HT1080 (cell line): ENCODE measurements around the gene ITGA1. TPM values are rescaled to one million over a fixed set of nuclear protein-coding genes. Genes with fewer than 3 reads are reported as not detected.
"Not testable (repeated sequence)": the region's sequence is repeated elsewhere in the genome, so short reads cannot be mapped to it uniquely, and the experiment has no call there.

ENCODE experiments used
- DNase-seq: peaks from one replicate; pipeline ENCODE4 v3.0.0-alpha.2; 2015; ENCODE audit warnings: low read depth
- total RNA-seq: library from RNA; depleted of rRNA; stranded (reverse); fragments of >200 nt; shearing (Covaris generic); gene quantifications from 2 replicates; pipeline ENCODE4 v1.2.3, GENCODE V29; 2014

The ITGA1 gene
- total RNA-seq, 1 experiment from 2014 or later: 2.5 TPM

- DNase-seq: no peak
These were observed 40.1 kb downstream of the ITGA1 start for GRCh38 chr5:52827815-52828214.

- DNase-seq: no peak
These were observed 41.9 kb downstream of the ITGA1 start for GRCh38 chr5:52829664-52830063.

GRCh38 chr5:52830650-52831049, 42.9 kb downstream of the ITGA1 start:
- DNase-seq: no peak

- no peak for DNase-seq
These were observed 44.2 kb downstream of the ITGA1 start for GRCh38 chr5:52831786-52832511.

- DNase-seq: no peak
These were observed 46.6 kb downstream of the ITGA1 start for GRCh38 chr5:52834320-52834719.

- DNase-seq: no peak
These were observed 49.4 kb downstream of the ITGA1 start for GRCh38 chr5:52837068-52837467.

GRCh38 chr5:52837591-52838001, 49.9 kb downstream of the ITGA1 start:
- no peak for DNase-seq

GRCh38 chr5:52838326-52839015, 50.8 kb downstream of the ITGA1 start:
- DNase-seq: no peak

GRCh38 chr5:52839285-52839684, 51.6 kb downstream of the ITGA1 start:
- no peak for DNase-seq

GRCh38 chr5:52840277-52841050, 52.7 kb downstream of the ITGA1 start:
- no peak for DNase-seq

GRCh38 chr5:52841114-52841513, 53.4 kb downstream of the ITGA1 start:
- DNase-seq: no peak

- no peak for DNase-seq
These were observed 54.4 kb downstream of the ITGA1 start for GRCh38 chr5:52842111-52842510.

GRCh38 chr5:52844885-52845284, 57.2 kb downstream of the ITGA1 start:
- DNase-seq: no peak

- no peak for DNase-seq
These were observed 58.6 kb downstream of the ITGA1 start for GRCh38 chr5:52846182-52846842.

GRCh38 chr5:52848688-52849087, 61.0 kb downstream of the ITGA1 start:
- not testable (repeated sequence) for DNase-seq

GRCh38 chr5:52849544-52849943, 61.8 kb downstream of the ITGA1 start:
- no peak for DNase-seq

GRCh38 chr5:52853650-52854049, 65.9 kb downstream of the ITGA1 start:
- no peak for DNase-seq

- no peak for DNase-seq
These were observed 66.6 kb downstream of the ITGA1 start for GRCh38 chr5:52854301-52854700.

- no peak for DNase-seq
These were observed 67.2 kb downstream of the ITGA1 start for GRCh38 chr5:52854949-52855348.

- peak; percentile 46 for DNase-seq
These were observed 68.8 kb downstream of the ITGA1 start for GRCh38 chr5:52856564-52856963.

- DNase-seq: peak; percentile 57
These were observed 71.9 kb downstream of the ITGA1 start for GRCh38 chr5:52859628-52860027.

GRCh38 chr5:52861368-52861767, 73.7 kb downstream of the ITGA1 start:
- DNase-seq: no peak
